MG63 (cell line): ENCODE data around the gene STX1A. TPM values are rescaled to one million over a fixed set of nuclear protein-coding genes. Genes with fewer than 3 reads are reported as not detected.
"Not testable (repeated sequence)": the region's sequence is repeated elsewhere in the genome, so short reads cannot be mapped to it uniquely, and the experiment has no call there.

Experiments used
- DNase-seq: peaks from one replicate; pipeline ENCODE4 v3.0.0-alpha.2; 2020
- H3K27me3 ChIP-seq: fragments of 250-450 bp; sonication (Bioruptor Pico); 2 replicates; pipeline ENCODE4 v1.5.1; 2020; ENCODE audit warnings: mild to moderate bottlenecking, moderate library complexity
- H3K36me3 ChIP-seq: fragments of 250-450 bp; sonication (Bioruptor Pico); 2 replicates; pipeline ENCODE4 v1.5.1; 2020; ENCODE audit warnings: mild to moderate bottlenecking, moderate library complexity
- H3K4me3 ChIP-seq: fragments of 250-450 bp; sonication (Bioruptor Pico); 2 replicates; pipeline ENCODE4 v1.5.1; 2020; ENCODE audit warnings: mild to moderate bottlenecking, moderate library complexity
- H3K9me3 ChIP-seq: fragments of 250-450 bp; sonication (Bioruptor Pico); 2 replicates; pipeline ENCODE4 v1.5.1; 2020; ENCODE audit warnings: mild to moderate bottlenecking, moderate library complexity
- total RNA-seq: library from RNA; depleted of rRNA; stranded (reverse); fragments of >200 nt; shearing (Covaris generic); gene quantifications from 2 replicates; pipeline ENCODE4 v1.2.3, GENCODE V29; 2014; ENCODE audit warnings: low replicate concordance

Gene STX1A
- total RNA-seq, 1 experiment from 2014 or later = 7.8 TPM

GRCh38 chr7:73679709-73680108 is 39.8 kb downstream of the STX1A start:
- no peaks in the 10 kb centered on the region for H3K9me3 ChIP-seq
- no peak for DNase-seq
- no peak overlapping the region for H3K4me3 ChIP-seq
- no peaks in the 10 kb centered on the region for H3K36me3 ChIP-seq
- H3K27me3 ChIP-seq = no peaks in the 10 kb centered on the region

DNA sequence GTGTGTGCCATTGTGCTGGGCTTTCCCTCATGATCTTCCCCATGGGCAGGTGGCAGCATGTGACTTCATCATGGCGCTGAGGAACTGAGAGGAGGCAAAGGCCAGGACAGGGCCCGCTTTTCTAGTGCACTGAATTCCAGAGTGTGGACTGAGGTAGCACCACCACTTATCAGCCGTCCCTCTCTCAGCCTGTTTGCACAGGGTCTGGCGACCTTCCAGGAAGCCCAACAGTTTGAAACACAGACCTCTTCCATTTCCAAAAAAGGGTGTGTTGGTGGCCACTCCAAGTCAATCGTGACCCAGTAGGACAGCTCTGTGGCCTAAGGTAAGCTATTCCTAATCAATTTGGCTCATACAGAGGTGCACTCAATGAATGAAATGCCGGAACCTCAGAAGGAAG is 40.6 kb downstream of the STX1A start:
- H3K36me3 ChIP-seq = no peaks in the 10 kb centered on the region
- no peak for DNase-seq
- no peaks in the 10 kb centered on the region for H3K9me3 ChIP-seq
- H3K4me3 ChIP-seq = no peak overlapping the region
- no peaks in the 10 kb centered on the region for H3K27me3 ChIP-seq

DNA sequence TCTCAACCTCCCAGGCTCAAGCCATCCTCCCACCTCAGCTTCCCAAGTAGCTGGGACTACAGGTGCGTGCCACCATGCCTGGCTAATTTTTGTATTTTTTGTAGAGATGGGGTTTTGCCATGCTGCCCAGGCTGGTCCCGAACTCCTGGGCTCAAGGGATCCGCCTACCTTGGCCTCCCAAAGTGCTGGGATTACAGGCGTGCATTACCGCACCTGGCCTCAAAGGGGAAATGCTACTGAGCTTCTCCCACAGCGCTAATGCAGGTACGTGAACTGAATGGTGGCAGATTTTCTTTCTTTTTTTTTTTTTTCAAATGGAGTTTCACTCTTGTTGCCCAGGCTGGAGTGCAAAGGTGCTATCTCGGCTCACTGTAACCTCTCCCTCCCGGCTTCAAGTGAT is 43.4 kb downstream of the STX1A start:
- not testable (repeated sequence) for H3K36me3 ChIP-seq, H3K27me3 ChIP-seq, DNase-seq, H3K9me3 ChIP-seq, H3K4me3 ChIP-seq

GRCh38 chr7:73674468-73675124 is 44.9 kb downstream of the STX1A start:
- Histone ChIP-seq H3K9me3 (no peaks in the 10 kb centered on the region), H3K36me3 (no peaks in the 10 kb centered on the region), H3K27me3 (no peaks in the 10 kb centered on the region), H3K4me3 (no peak overlapping the region)
- DNase-seq = no peak

DNA sequence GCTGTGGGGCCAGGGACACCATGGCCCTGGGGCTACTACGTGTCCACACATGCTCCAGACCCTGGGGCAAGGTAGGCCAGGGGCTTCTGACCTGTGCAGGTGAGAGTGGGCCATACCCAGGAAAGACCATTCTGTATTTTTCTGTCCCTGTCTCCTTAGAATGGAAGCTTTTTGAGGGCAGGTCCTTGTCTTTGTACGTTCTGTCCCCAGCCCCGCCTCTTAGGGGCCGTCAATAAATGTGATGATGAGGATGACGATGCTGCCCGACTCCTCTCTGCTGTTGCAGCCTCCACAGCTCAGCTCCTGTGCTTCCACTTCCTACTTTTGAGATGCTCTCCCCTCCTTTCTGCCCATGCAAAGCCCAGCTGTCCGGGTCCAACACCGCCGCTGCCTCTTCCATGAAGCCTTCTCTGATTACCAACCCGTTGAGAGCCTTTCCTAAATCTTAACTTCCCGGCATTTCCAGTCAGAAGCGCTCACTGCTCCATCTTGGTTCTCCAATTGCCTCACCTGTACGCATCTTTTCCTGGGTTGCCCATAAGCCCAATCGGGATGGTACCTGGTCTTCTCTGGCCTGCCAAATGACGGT is 47.5 kb downstream of the STX1A start:
- H3K4me3 ChIP-seq = no peak overlapping the region
- H3K36me3 ChIP-seq = no peaks in the 10 kb centered on the region
- H3K9me3 ChIP-seq = no peaks in the 10 kb centered on the region
- no peak for DNase-seq
- H3K27me3 ChIP-seq = no peaks in the 10 kb centered on the region

DNA sequence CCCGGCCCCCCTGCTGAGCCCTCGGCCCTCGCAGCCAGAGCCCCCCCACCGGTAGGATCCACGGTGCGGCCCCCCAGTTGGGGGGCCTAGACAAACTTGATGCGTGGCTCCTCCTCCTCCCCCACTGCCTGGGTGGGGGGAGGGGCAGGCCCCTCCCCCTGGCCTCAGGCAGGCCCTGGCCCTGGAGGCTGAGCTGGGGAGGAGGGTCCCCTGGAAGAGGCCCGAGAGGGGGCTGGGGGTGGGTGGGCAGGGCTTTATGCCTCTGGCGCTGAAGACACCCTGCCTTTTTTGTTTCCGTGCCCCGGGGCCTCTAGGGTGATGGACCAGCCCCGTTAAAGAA is 48.2 kb downstream of the STX1A start:
- DNase-seq = no peak
- Histone ChIP-seq H3K36me3 (no peaks in the 10 kb centered on the region), H3K4me3 (no peak overlapping the region), H3K27me3 (no peaks in the 10 kb centered on the region), H3K9me3 (no peaks in the 10 kb centered on the region)

GRCh38 chr7:73669858-73670385 is 49.5 kb downstream of the STX1A start:
- DNase-seq = no peak
- no peak overlapping the region for H3K4me3 ChIP-seq
- H3K27me3 ChIP-seq = no peaks in the 10 kb centered on the region
- H3K36me3 ChIP-seq = no peaks in the 10 kb centered on the region
- no peaks in the 10 kb centered on the region for H3K9me3 ChIP-seq

GRCh38 chr7:73669288-73669701 is 50.2 kb downstream of the STX1A start:
- no peak overlapping the region for H3K4me3 ChIP-seq
- H3K36me3 ChIP-seq = no peaks in the 10 kb centered on the region
- H3K9me3 ChIP-seq = no peaks in the 10 kb centered on the region
- no peak for DNase-seq
- H3K27me3 ChIP-seq = no peaks in the 10 kb centered on the region

DNA sequence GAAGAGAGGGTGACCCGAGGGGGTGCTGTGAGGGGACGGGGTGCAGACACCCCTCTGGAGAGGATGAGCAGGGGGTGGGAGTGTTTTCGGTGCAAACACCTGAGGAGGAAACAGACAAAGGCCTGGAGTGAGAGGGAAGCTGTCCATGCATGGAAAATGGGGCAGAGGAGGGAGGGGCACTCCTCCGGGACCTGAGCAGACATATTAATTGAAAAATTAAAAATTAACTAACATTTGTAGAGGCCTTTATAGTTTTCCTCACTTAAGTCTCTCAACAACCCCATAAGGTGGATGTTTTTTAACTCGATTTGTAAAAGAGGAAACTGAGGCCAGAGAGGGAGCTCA is 50.6 kb downstream of the STX1A start:
- no peaks in the 10 kb centered on the region for H3K9me3 ChIP-seq
- DNase-seq = no peak
- no peaks in the 10 kb centered on the region for H3K36me3 ChIP-seq
- no peaks in the 10 kb centered on the region for H3K27me3 ChIP-seq
- no peak overlapping the region for H3K4me3 ChIP-seq

DNA sequence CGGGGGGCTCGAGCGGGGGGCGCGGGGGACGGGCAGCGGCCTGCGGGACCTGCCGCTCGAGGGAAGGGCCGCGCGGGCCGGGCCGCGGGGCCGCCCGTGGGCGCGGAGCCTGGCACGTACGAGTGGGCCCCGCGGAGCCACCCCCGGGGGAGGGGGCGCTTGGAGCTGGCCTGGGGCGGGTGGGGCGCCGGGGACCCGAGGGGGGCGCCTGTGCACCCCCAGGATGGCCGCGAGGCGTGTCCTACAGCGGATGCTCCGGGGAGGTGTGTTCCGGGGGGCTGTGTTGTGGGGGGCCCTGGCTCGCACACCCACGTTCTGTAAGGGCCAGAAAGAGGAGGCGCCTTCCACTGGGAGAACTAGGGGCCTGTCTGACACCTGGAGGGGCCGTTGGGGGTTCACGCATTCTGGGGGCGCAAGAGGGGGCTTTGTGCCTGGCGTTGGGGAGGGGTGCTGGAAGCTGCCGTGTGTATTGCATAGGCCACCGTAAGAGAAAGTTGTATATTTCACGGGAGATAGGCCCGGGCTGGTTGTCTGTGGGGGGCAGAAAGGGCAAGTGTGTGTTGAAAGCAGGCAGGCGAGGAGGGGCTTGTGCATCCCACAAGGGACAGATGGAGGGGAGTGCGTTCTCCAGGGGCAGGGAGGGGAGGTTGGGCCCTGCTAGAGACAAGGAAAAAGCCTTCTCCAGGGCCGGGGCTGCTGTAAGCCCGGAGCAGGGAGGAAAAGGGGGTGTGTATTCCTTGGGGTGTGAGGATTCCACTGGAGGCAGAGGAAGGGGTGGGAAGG is 51.2 kb downstream of the STX1A start:
- no peaks in the 10 kb centered on the region for H3K27me3 ChIP-seq
- no peaks in the 10 kb centered on the region for H3K36me3 ChIP-seq
- DNase-seq = no peak
- H3K4me3 ChIP-seq = peak overlapping the region; percentile 34
- no peaks in the 10 kb centered on the region for H3K9me3 ChIP-seq

GRCh38 chr7:73667344-73668102 is 51.9 kb downstream of the STX1A start, which contains the start of gene VPS37D:
Gene VPS37D, plus strand, starts transcription at chr7:73667831. Its CDS starts 128 bp downstream, at chr7:73667959.
- Histone ChIP-seq H3K36me3 (no peaks in the 10 kb centered on the region), H3K9me3 (0 out of 2 replicates have a peak, but pooled peaks cover 2% of the 10 kb centered on the region), H3K4me3 (peak within 1 kb of the TSS; percentile 44), H3K27me3 (no peaks in the 10 kb centered on the region)
- peak; percentile 80 for DNase-seq

GRCh38 chr7:73663033-73663432 is 56.4 kb downstream of the STX1A start:
- DNase-seq = no peak

GRCh38 chr7:73660594-73660993 is 58.9 kb downstream of the STX1A start:
- H3K27me3 ChIP-seq, H3K36me3 ChIP-seq, DNase-seq, H3K9me3 ChIP-seq, H3K4me3 ChIP-seq: not testable (repeated sequence)

More at GRCh38 chr7:73663033-73663432, 56.4 kb downstream of the STX1A start:
- Histone ChIP-seq H3K36me3 (no peaks in the 10 kb centered on the region), H3K9me3 (0 out of 2 replicates have a peak, but pooled peaks cover 2% of the 10 kb centered on the region), H3K27me3 (no peaks in the 10 kb centered on the region), H3K4me3 (no peak overlapping the region)

- DNase-seq = no peak
- Histone ChIP-seq H3K4me3 (no peak overlapping the region), H3K36me3 (no peaks in the 10 kb centered on the region), H3K27me3 (no peaks in the 10 kb centered on the region), H3K9me3 (0 out of 2 replicates have a peak, but pooled peaks cover 2% of the 10 kb centered on the region)
Measured at GRCh38 chr7:73659983-73660382, 59.5 kb downstream of the STX1A start.

DNA sequence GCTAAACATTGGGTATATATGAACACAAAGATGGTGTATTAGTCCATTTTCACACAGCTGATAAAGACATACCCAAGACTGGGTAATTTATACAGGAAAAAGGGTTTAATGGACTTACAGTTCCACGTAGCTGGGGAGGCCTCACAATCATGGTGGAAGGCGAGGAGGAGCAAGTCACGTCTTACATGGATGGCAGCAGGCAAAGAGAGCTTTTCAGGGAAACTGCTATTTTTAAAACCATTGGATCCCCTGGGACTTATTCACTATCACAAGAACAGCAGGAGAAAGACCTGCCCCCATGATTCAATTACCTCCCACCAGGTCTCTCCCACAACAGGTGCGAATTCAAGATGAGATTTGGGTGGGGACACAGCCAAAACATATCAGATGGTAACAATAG is 64.2 kb downstream of the STX1A start:
- not testable (repeated sequence) for H3K9me3 ChIP-seq, H3K4me3 ChIP-seq, H3K36me3 ChIP-seq, H3K27me3 ChIP-seq, DNase-seq

- no peaks in the 10 kb centered on the region for H3K36me3 ChIP-seq
- H3K4me3 ChIP-seq = no peak overlapping the region
- no peaks in the 10 kb centered on the region; the same call in 1 of the 2 replicates for H3K27me3 ChIP-seq
- no peak for DNase-seq
- no peaks in the 10 kb centered on the region for H3K9me3 ChIP-seq
Measured at GRCh38 chr7:73652541-73652949, 66.9 kb downstream of the STX1A start.

DNA sequence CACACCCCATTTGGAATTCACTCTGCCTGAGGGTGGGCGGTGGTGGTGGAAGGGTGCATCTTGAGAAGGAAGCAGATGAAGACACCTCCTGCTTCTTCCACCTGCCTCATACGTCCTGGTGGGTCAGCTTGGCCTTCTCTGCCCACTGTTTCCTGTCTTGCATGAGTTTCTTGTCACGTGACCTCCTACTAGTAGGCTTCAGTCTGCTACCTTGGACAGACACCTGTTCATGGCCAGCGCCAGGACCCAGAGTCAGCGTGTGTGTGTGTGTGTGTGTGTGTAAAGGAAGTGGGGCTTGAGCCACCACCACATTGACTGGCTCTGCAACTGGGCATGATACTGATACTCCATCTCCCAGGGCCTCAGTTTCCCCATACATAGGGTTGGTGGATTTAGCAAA is 68.9 kb downstream of the STX1A start:
- Histone ChIP-seq H3K9me3 (no peaks in the 10 kb centered on the region), H3K27me3 (no peaks in the 10 kb centered on the region; the same call in 1 of the 2 replicates), H3K36me3 (no peaks in the 10 kb centered on the region), H3K4me3 (no peak overlapping the region)
- no peak for DNase-seq
